ENCODE measurements around the gene CFTR. TPM values are rescaled to one million over a fixed set of nuclear protein-coding genes. Genes with fewer than 3 reads are reported as not detected.
"Not testable (repeated sequence)": the region's sequence is repeated elsewhere in the genome, so short reads cannot be mapped to it uniquely, and the experiment has no call there.

The CFTR gene
- total and polyA plus RNA-seq, 3 donors from 2014 or later: 5.1 to 6.9 (median 5.1) TPM

- intact Hi-C loops (cut with DNase I; ENCODE audit: low total_unique reads): no loop called here
- Histone ChIP-seq H3K27ac (no peak overlapping the region), H3K4me1 (no peaks in the 10 kb centered on the region), H3K9me3 (no peaks in the 10 kb centered on the region), H3K27me3 (no peaks in the 10 kb centered on the region), H3K36me3 (ENCODE audit: low read depth, missing control alignments) (no peaks in the 10 kb centered on the region), H3K4me3 (no peak overlapping the region)
- no peak for TF ChIP-seq POLR2A (IDR thresholded peaks at IDR 0.05)
- no peak for TF ChIP-seq CTCF (IDR thresholded peaks at IDR 0.05)
- no peak for DNase-seq
- 83 to 85% methylated on average over 2 of the region's 2 CpGs for WGBS, 2 donors
Measured at GRCh38 chr7:117706210-117706609, 226.4 kb downstream of the CFTR start.

- DNase-seq: no peak
- intact Hi-C loops (cut with DNase I; ENCODE audit: low total_unique reads): no loop called here
- no peaks in the 10 kb centered on the region for H3K4me1 ChIP-seq
- TF ChIP-seq POLR2A (IDR thresholded peaks at IDR 0.05): no peak
- no peak for TF ChIP-seq CTCF (IDR thresholded peaks at IDR 0.05)
- no peak overlapping the region for H3K27ac ChIP-seq
- no peaks in the 10 kb centered on the region for H3K9me3 ChIP-seq
- no peaks in the 10 kb centered on the region for H3K27me3 ChIP-seq
- no peak overlapping the region for H3K4me3 ChIP-seq
- no peaks in the 10 kb centered on the region for H3K36me3 ChIP-seq (ENCODE audit: low read depth, missing control alignments)
Measured at GRCh38 chr7:117707080-117707479, 227.3 kb downstream of the CFTR start.

- intact Hi-C loops (cut with DNase I; ENCODE audit: low total_unique reads); H3K4me1 ChIP-seq; H3K27me3 ChIP-seq; H3K4me3 ChIP-seq; DNase-seq; H3K36me3 ChIP-seq (ENCODE audit: low read depth, missing control alignments); H3K9me3 ChIP-seq; H3K27ac ChIP-seq: not testable (repeated sequence)
- WGBS, 2 donors: 94 to 98% methylated on average over 4 of the region's 4 CpGs
Measured at GRCh38 chr7:117708173-117708572, 228.3 kb downstream of the CFTR start.

- intact Hi-C loops (cut with DNase I; ENCODE audit: low total_unique reads): no loop called here
- WGBS, 2 donors: 96 to 100% methylated on average over 1 of the region's 1 CpG
- Histone ChIP-seq H3K27me3 (no peaks in the 10 kb centered on the region), H3K4me3 (no peak overlapping the region), H3K4me1 (no peaks in the 10 kb centered on the region), H3K36me3 (ENCODE audit: low read depth, missing control alignments) (no peaks in the 10 kb centered on the region), H3K27ac (no peak overlapping the region), H3K9me3 (no peaks in the 10 kb centered on the region)
- no peak for DNase-seq
- TF ChIP-seq POLR2A (IDR thresholded peaks at IDR 0.05) (no peak), CTCF (IDR thresholded peaks at IDR 0.05) (no peak)
Measured at GRCh38 chr7:117711556-117711955, 231.7 kb downstream of the CFTR start.

- no peaks in the 10 kb centered on the region for H3K36me3 ChIP-seq (ENCODE audit: low read depth, missing control alignments)
- DNase-seq: peak; percentile 60
- H3K4me1 ChIP-seq: no peaks in the 10 kb centered on the region
- intact Hi-C loops (cut with DNase I; ENCODE audit: low total_unique reads): no loop called here
- no peak overlapping the region for H3K27ac ChIP-seq
- H3K9me3 ChIP-seq: no peaks in the 10 kb centered on the region
- H3K4me3 ChIP-seq: no peak overlapping the region
- 65 to 72% methylated on average over 3 of the region's 3 CpGs for WGBS, 2 donors
- TF ChIP-seq POLR2A (IDR thresholded peaks at IDR 0.05) (no peak), CTCF (IDR thresholded peaks at IDR 0.05) (peak; percentile 22 to 50 (median 36))
- no peaks in the 10 kb centered on the region for H3K27me3 ChIP-seq
Measured at GRCh38 chr7:117715784-117716445, 236.1 kb downstream of the CFTR start.
